ENCODE measurements around the gene KCND3.

GRCh38 chr1:111963985-111964738 is 25.3 kb downstream of the KCND3 start:
- no peak for TF ChIP-seq CTCF (IDR thresholded peaks at IDR 0.05; ENCODE audit: low read length)
- TF ChIP-seq EZH2 (IDR thresholded peaks at IDR 0.05; ENCODE audit: borderline replicate concordance, low read length) = no peak
